H1 (cell line): ENCODE results near the gene TFPT. TPM values are rescaled to one million over a fixed set of nuclear protein-coding genes. Genes with fewer than 3 reads are reported as not detected.

Source experiments
- EZH2 ChIP-seq: fragments of 200-600 bp; sonication (generic); IDR thresholded peaks from 2 replicates; pipeline ENCODE4 v1.7.1; 2012; ENCODE audit warnings: low read depth, mild to moderate bottlenecking, moderate library complexity, low read length, inconsistent platforms; ENCODE audit not compliant: severe bottlenecking
- polyA plus RNA-seq, 7 experiments: library from polyadenylated mRNA; depleted of rRNA in 3 of 7; stranded (reverse) in 5 of 7; unstranded in 2 of 7; fragments of >200 nt in 5 of 7; fragments of 200-250 nt in 2 of 7; gene quantifications; 1 replicate in 5 of 7; 2 replicates in 1 of 7; 4 replicates in 1 of 7; pipeline versions ENCODE4 v1.2.1 to v1.2.3, GENCODE V29; 2011 to 2013; ENCODE audit warnings: missing spikeins in 2 of 7, mixed read lengths in 2 of 7
- total RNA-seq: library from RNA; stranded (reverse); fragmentation: NEBNext Ultra II Directional; extraction: Animal tissue kit (Norgen Biotek cat#: 25700); gene quantifications from 2 replicates; pipeline ENCODE4 v1.2.1, GENCODE V29; 2021

Gene TFPT
- total and polyA plus RNA-seq, 2 of the 8 experiments (the other 6 are each of a cell fraction or from before 2014, with no cell fraction given): 10.4 to 17.7 TPM

- TF ChIP-seq EZH2: no peak
These were observed at the start of gene TFPT, which contains the start of gene PRPF31 (continued) for GRCh38 chr19:54115109-54116063.
